ENCODE measurements around the gene INSR. TPM values are rescaled to one million over a fixed set of nuclear protein-coding genes. Genes with fewer than 3 reads are reported as not detected.

Gene INSR
- total and polyA plus RNA-seq, 2 of the 8 experiments (the other 6 are each of a cell fraction or from before 2014, with no cell fraction given) = 13.1 to 48.7 TPM

DNA sequence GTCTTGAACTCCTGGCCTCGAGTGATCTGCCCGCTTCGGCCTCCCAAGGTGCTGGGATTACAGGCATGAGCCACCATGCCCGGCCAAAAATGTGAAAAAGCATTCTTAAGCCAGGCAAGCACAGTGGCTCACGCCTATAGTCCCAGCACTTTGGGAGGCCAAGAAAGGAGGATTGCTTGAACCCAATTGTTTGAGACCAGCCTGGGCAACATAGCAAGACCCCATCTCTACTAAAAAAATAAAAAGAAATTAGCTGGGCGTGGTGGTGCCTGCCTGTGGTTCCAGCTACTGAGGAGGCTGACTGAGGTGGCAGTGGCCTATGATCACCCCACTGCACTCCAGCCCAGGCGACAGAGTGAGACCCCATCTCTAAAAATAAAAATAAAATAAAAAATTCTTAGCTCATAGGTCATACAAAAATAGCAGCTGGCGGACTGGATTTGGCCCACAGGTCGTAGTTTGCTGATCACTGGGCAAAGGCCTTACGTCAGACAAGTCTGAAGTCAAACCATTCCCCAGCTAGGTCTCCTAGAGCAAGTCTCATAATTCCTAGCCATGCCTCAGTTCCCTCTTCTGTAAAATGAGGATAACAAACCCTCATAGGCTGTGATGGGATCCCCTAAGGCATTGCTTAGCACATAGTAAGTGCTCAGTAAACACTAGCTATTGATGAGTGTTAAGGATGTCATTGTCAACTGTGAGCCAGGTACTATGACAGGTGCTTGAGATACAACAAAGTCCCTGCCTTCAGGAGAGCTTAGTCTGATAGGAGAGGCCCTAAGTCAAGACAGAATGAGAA lies 36.0 kb downstream of the INSR start (continued):
- TF ChIP-seq CBX5 (IDR thresholded peaks at IDR 0.05; ENCODE audit: low read depth, low read length) (no peak), HDAC2 (IDR thresholded peaks at IDR 0.05; ENCODE audit: borderline replicate concordance in 1 of 2, low read depth in 2 of 2, low read length in 2 of 2) (no peak)

All from H1 (cell line).